ENCODE measurements around the gene CHKB.
"Not testable (repeated sequence)": the region's sequence is repeated elsewhere in the genome, so short reads cannot be mapped to it uniquely, and the experiment has no call there.

The CHKB gene

DNA sequence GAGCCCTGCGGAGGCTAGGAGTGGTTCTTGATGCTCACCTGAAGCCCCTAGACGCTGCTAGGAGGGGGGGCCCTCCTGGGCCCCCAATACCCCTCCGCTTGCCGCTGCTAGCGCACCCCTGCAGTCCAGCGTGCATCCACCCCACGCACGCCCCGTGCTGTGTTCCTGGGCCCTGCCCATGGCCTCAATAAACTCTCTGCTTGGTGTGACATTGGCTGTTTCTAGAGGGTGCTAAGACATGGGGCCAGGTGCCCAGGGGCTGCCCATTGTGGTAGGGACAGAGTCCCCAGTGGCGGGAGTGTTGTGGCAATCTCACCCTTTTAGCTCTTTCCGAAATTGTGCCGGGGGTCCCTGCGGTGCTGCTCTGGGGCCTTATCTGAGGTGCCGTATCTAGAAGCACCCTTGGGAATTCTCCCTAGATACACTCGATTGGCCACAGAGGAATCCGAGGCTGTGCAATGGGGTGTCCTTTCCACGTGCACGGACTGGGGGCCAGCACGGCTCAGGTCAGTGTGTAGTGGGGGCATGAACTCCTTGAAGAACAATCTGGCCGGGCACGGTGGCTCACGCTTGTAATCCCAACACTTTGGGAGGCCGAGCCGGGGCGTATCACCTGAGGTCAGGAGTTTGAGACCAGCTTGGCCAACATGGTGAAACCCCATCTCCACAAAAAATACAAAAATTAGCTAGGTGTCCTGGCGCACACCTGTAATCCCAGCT, 28.9 kb upstream of the CHKB start:
- WGBS, 2 experiments (ENCODE audit: insufficient coverage in 2 of 2): 88 to 89% methylated on average over 20 to 23 of the region's 26 CpGs
- H3K4me1 ChIP-seq (ENCODE audit: control insufficient read depth, insufficient read depth, low read length, poor library complexity, severe bottlenecking): no peaks in the 10 kb centered on the region
- H3K27ac ChIP-seq (ENCODE audit: low read depth, low read length, severe bottlenecking): no peak overlapping the region
- H3K9me3 ChIP-seq (ENCODE audit: control insufficient read depth, low read length): no peaks in the 10 kb centered on the region
- H3K36me3 ChIP-seq (ENCODE audit: control insufficient read depth, insufficient read depth, low read length): no peaks in the 10 kb centered on the region
- H3K4me3 ChIP-seq (ENCODE audit: extremely low read depth, insufficient read depth, low read length, poor library complexity, severe bottlenecking): no peak overlapping the region

- H3K36me3 ChIP-seq (ENCODE audit: control insufficient read depth, insufficient read depth, low read length): no peaks in the 10 kb centered on the region
- H3K4me3 ChIP-seq (ENCODE audit: extremely low read depth, insufficient read depth, low read length, poor library complexity, severe bottlenecking): no peak overlapping the region
- H3K4me1 ChIP-seq (ENCODE audit: control insufficient read depth, insufficient read depth, low read length, poor library complexity, severe bottlenecking): no peaks in the 10 kb centered on the region
- no peaks in the 10 kb centered on the region for H3K9me3 ChIP-seq (ENCODE audit: control insufficient read depth, low read length)
- 83 to 88% methylated on average over 15 to 16 of the region's 17 CpGs for WGBS, 2 experiments (ENCODE audit: insufficient coverage in 2 of 2)
- H3K27ac ChIP-seq (ENCODE audit: low read depth, low read length, severe bottlenecking): no peak overlapping the region
Measured at GRCh38 chr22:50610581-50610980, 27.9 kb upstream of the CHKB start.

GRCh38 chr22:50610041-50610451, 27.4 kb upstream of the CHKB start:
- WGBS, 2 experiments (ENCODE audit: insufficient coverage in 2 of 2): 82 to 85% methylated on average over 5 to 11 of the region's 11 CpGs
- Histone ChIP-seq H3K27ac (ENCODE audit: low read depth, low read length, severe bottlenecking) (no peak overlapping the region), H3K4me3 (ENCODE audit: extremely low read depth, insufficient read depth, low read length, poor library complexity, severe bottlenecking) (no peak overlapping the region), H3K4me1 (ENCODE audit: control insufficient read depth, insufficient read depth, low read length, poor library complexity, severe bottlenecking) (no peaks in the 10 kb centered on the region), H3K9me3 (ENCODE audit: control insufficient read depth, low read length) (no peaks in the 10 kb centered on the region), H3K36me3 (ENCODE audit: control insufficient read depth, insufficient read depth, low read length) (no peaks in the 10 kb centered on the region)

DNA sequence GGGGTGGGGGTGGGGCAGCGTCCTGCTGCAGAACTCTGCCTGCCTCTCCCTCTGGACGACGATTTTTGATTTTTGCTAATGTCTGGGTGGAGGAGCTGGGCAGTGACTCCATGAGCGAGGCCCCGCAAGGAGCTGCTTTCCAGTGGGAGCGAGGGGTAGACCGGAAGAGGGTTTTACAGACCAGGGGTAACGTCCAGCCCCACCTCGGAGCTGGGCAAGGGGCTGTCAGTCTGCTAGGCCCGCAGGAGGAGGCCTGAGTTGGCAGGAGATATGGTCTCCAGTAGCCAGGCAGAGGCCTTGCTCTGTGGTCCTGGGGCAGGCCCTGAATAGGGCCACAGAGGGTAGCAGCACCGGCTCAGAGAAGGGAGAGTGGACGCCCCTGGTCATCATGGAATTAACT, 26.9 kb upstream of the CHKB start:
- no peak overlapping the region for H3K27ac ChIP-seq (ENCODE audit: low read depth, low read length, severe bottlenecking)
- WGBS, 2 experiments (ENCODE audit: insufficient coverage in 2 of 2): 81 to 85% methylated on average over 10 to 12 of the region's 12 CpGs
- H3K4me3 ChIP-seq (ENCODE audit: extremely low read depth, insufficient read depth, low read length, poor library complexity, severe bottlenecking): no peak overlapping the region

GRCh38 chr22:50608996-50609395, 26.3 kb upstream of the CHKB start:
- Histone ChIP-seq H3K9me3 (ENCODE audit: control insufficient read depth, low read length) (no peaks in the 10 kb centered on the region), H3K27ac (ENCODE audit: low read depth, low read length, severe bottlenecking) (no peak overlapping the region), H3K36me3 (ENCODE audit: control insufficient read depth, insufficient read depth, low read length) (no peaks in the 10 kb centered on the region), H3K4me3 (ENCODE audit: extremely low read depth, insufficient read depth, low read length, poor library complexity, severe bottlenecking) (no peak overlapping the region), H3K4me1 (ENCODE audit: control insufficient read depth, insufficient read depth, low read length, poor library complexity, severe bottlenecking) (no peaks in the 10 kb centered on the region)
- WGBS, 2 experiments (ENCODE audit: insufficient coverage in 2 of 2): 100% methylated on average over 2 of the region's 10 CpGs; no CpG with 5 or more reads in 1 of the 2 experiments

More for the DNA sequence above, 26.9 kb upstream of the CHKB start:
- no peaks in the 10 kb centered on the region for H3K4me1 ChIP-seq (ENCODE audit: control insufficient read depth, insufficient read depth, low read length, poor library complexity, severe bottlenecking)
- H3K9me3 ChIP-seq (ENCODE audit: control insufficient read depth, low read length): no peaks in the 10 kb centered on the region
- no peaks in the 10 kb centered on the region for H3K36me3 ChIP-seq (ENCODE audit: control insufficient read depth, insufficient read depth, low read length)

GRCh38 chr22:50608058-50608840, 25.6 kb upstream of the CHKB start:
- not testable (repeated sequence) for H3K4me1 ChIP-seq (ENCODE audit: control insufficient read depth, insufficient read depth, low read length, poor library complexity, severe bottlenecking); H3K9me3 ChIP-seq (ENCODE audit: control insufficient read depth, low read length); H3K27ac ChIP-seq (ENCODE audit: low read depth, low read length, severe bottlenecking); H3K4me3 ChIP-seq (ENCODE audit: extremely low read depth, insufficient read depth, low read length, poor library complexity, severe bottlenecking); H3K36me3 ChIP-seq (ENCODE audit: control insufficient read depth, insufficient read depth, low read length)
- 86 to 92% methylated on average over 29 to 38 of the region's 39 CpGs for WGBS, 2 experiments (ENCODE audit: insufficient coverage in 2 of 2)

GRCh38 chr22:50607659-50608020, 25.0 kb upstream of the CHKB start:
- H3K4me3 ChIP-seq (ENCODE audit: extremely low read depth, insufficient read depth, low read length, poor library complexity, severe bottlenecking): no peak overlapping the region
- 75 to 92% methylated on average over 6 of the region's 6 CpGs for WGBS, 2 experiments (ENCODE audit: insufficient coverage in 2 of 2)
- H3K27ac ChIP-seq (ENCODE audit: low read depth, low read length, severe bottlenecking): no peak overlapping the region
- H3K36me3 ChIP-seq (ENCODE audit: control insufficient read depth, insufficient read depth, low read length): no peaks in the 10 kb centered on the region
- H3K4me1 ChIP-seq (ENCODE audit: control insufficient read depth, insufficient read depth, low read length, poor library complexity, severe bottlenecking): no peaks in the 10 kb centered on the region
- no peaks in the 10 kb centered on the region for H3K9me3 ChIP-seq (ENCODE audit: control insufficient read depth, low read length)

GRCh38 chr22:50606946-50607658, 24.5 kb upstream of the CHKB start:
- WGBS, 2 experiments (ENCODE audit: insufficient coverage in 2 of 2): 94% methylated on average over 11 to 16 of the region's 18 CpGs
- Histone ChIP-seq H3K4me3 (ENCODE audit: extremely low read depth, insufficient read depth, low read length, poor library complexity, severe bottlenecking) (no peak overlapping the region), H3K4me1 (ENCODE audit: control insufficient read depth, insufficient read depth, low read length, poor library complexity, severe bottlenecking) (no peaks in the 10 kb centered on the region), H3K27ac (ENCODE audit: low read depth, low read length, severe bottlenecking) (no peak overlapping the region), H3K36me3 (ENCODE audit: control insufficient read depth, insufficient read depth, low read length) (no peaks in the 10 kb centered on the region), H3K9me3 (ENCODE audit: control insufficient read depth, low read length) (no peaks in the 10 kb centered on the region)

- Histone ChIP-seq H3K4me1 (ENCODE audit: control insufficient read depth, insufficient read depth, low read length, poor library complexity, severe bottlenecking) (no peaks in the 10 kb centered on the region), H3K27ac (ENCODE audit: low read depth, low read length, severe bottlenecking) (no peak overlapping the region), H3K9me3 (ENCODE audit: control insufficient read depth, low read length) (no peaks in the 10 kb centered on the region), H3K36me3 (ENCODE audit: control insufficient read depth, insufficient read depth, low read length) (no peaks in the 10 kb centered on the region), H3K4me3 (ENCODE audit: extremely low read depth, insufficient read depth, low read length, poor library complexity, severe bottlenecking) (no peak overlapping the region)
- whole genome bisulfite sequencing, 2 experiments (ENCODE audit: insufficient coverage in 2 of 2): 79 to 89% methylated on average over 15 to 16 of the region's 19 CpGs
Measured at GRCh38 chr22:50606165-50606945, 23.7 kb upstream of the CHKB start.

DNA sequence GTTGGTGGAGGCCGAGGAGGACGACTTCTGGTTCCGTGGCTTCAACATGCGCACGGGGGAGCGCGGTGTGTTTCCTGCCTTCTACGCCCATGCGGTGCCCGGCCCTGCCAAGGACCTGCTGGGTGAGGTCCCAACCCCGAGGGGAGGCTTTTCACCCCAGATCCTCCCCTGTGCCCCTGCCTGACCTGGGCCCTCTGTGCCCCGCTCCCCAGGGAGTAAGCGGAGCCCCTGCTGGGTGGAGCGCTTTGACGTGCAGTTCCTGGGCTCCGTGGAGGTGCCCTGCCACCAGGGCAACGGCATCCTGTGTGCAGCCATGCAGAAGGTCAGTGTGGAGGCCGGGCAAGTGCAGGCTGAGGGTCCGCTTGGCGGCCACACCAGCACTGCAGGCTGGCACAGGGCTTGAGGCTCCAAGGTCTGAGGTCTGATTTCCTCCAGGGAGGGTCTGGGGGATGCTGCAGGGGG, 23.0 kb upstream of the CHKB start:
- H3K36me3 ChIP-seq (ENCODE audit: control insufficient read depth, insufficient read depth, low read length): no peaks in the 10 kb centered on the region
- no peak overlapping the region for H3K4me3 ChIP-seq (ENCODE audit: extremely low read depth, insufficient read depth, low read length, poor library complexity, severe bottlenecking)
- 88 to 89% methylated on average over 18 to 20 of the region's 20 CpGs for WGBS, 2 experiments (ENCODE audit: insufficient coverage in 2 of 2)
- no peak overlapping the region for H3K27ac ChIP-seq (ENCODE audit: low read depth, low read length, severe bottlenecking)
- no peaks in the 10 kb centered on the region for H3K9me3 ChIP-seq (ENCODE audit: control insufficient read depth, low read length)
- no peaks in the 10 kb centered on the region for H3K4me1 ChIP-seq (ENCODE audit: control insufficient read depth, insufficient read depth, low read length, poor library complexity, severe bottlenecking)
